ENCODE data around the gene GRM1.

- TF ChIP-seq EZH2 (IDR thresholded peaks at IDR 0.05; ENCODE audit: insufficient read depth, poor library complexity, severe bottlenecking), result no peak
- TF ChIP-seq EZH2phosphoT487 (IDR thresholded peaks at IDR 0.05; ENCODE audit: insufficient read depth, low read depth), result no peak
Measured at GRCh38 chr6:146357578-146358430, 328.9 kb downstream of the GRM1 start.

Measured in GM23248 (cell line).